HG02943 (cell line): ENCODE results near the gene RIPK4.
"Not testable (repeated sequence)": the region's sequence is repeated elsewhere in the genome, so short reads cannot be mapped to it uniquely, and the experiment has no call there.

Experiments used
- ATAC-seq: cut with Tn5 transposase; IDR thresholded peaks from one replicate; pipeline ENCODE4 v1.9.1; 2021; ENCODE audit warnings: mild to moderate bottlenecking, low read depth, moderate library complexity; ENCODE audit not compliant: unreplicated experiment

The RIPK4 gene

GRCh38 chr21:41741253-41742072 is 25.4 kb downstream of the RIPK4 start:
- ATAC-seq: no peak

- ATAC-seq: no peak
Observed at GRCh38 chr21:41740604-41741252, 26.1 kb downstream of the RIPK4 start.

GRCh38 chr21:41739936-41740335 is 26.9 kb downstream of the RIPK4 start:
- ATAC-seq: no peak

GRCh38 chr21:41739011-41739410 is 27.8 kb downstream of the RIPK4 start:
- ATAC-seq: no peak

GRCh38 chr21:41737651-41738324 is 29.1 kb downstream of the RIPK4 start:
- no peak for ATAC-seq

- no peak for ATAC-seq
Observed at GRCh38 chr21:41736423-41736822, 30.4 kb downstream of the RIPK4 start.

- ATAC-seq: no peak
Observed at GRCh38 chr21:41733951-41734689, 32.7 kb downstream of the RIPK4 start.

GRCh38 chr21:41731081-41731480 is 35.8 kb downstream of the RIPK4 start:
- no peak for ATAC-seq

- no peak for ATAC-seq
Observed at GRCh38 chr21:41730367-41730765, 36.5 kb downstream of the RIPK4 start.

- no peak for ATAC-seq
Observed at GRCh38 chr21:41729701-41730366, 37.0 kb downstream of the RIPK4 start.

GRCh38 chr21:41727784-41728763 is 38.8 kb downstream of the RIPK4 start:
- ATAC-seq: no peak

- ATAC-seq: no peak
Observed at GRCh38 chr21:41726970-41727783, 39.7 kb downstream of the RIPK4 start.

GRCh38 chr21:41726630-41726969 is 40.3 kb downstream of the RIPK4 start:
- no peak for ATAC-seq

- ATAC-seq: no peak
Observed at GRCh38 chr21:41726058-41726558, 40.7 kb downstream of the RIPK4 start.

GRCh38 chr21:41725421-41726031 is 41.3 kb downstream of the RIPK4 start:
- no peak for ATAC-seq

GRCh38 chr21:41723835-41724234 is 43.0 kb downstream of the RIPK4 start:
- ATAC-seq: not testable (repeated sequence)

GRCh38 chr21:41722052-41723018 is 44.5 kb downstream of the RIPK4 start:
- no peak for ATAC-seq
